Ovary (tissue), 3 donors: ENCODE results near the gene PRRC2C.
"Not testable (repeated sequence)": the region's sequence is repeated elsewhere in the genome, so short reads cannot be mapped to it uniquely, and the experiment has no call there.

Experiments used
- POLR2A ChIP-seq: fragments of 450-650 bp; IDR thresholded peaks from one replicate; pipeline ENCODE4 v1.6.1; 2017; ENCODE audit warnings: antibody characterized with exemption, mild to moderate bottlenecking, moderate library complexity
- TF ChIP-seq, protein P1 (sequence below), 3 donors: fragments of 450-650 bp in 2 of 3; fragments of 200-600 bp in 1 of 3; IDR thresholded peaks; one replicate each; pipeline versions ENCODE4 v1.5.1 to v1.8.0; 2016 to 2022; ENCODE audit warnings: antibody characterized with exemption in 3 of 3, mild to moderate bottlenecking in 1 of 3
- donor health status: DM: no; HTN: no; CAD: no.

DNA sequence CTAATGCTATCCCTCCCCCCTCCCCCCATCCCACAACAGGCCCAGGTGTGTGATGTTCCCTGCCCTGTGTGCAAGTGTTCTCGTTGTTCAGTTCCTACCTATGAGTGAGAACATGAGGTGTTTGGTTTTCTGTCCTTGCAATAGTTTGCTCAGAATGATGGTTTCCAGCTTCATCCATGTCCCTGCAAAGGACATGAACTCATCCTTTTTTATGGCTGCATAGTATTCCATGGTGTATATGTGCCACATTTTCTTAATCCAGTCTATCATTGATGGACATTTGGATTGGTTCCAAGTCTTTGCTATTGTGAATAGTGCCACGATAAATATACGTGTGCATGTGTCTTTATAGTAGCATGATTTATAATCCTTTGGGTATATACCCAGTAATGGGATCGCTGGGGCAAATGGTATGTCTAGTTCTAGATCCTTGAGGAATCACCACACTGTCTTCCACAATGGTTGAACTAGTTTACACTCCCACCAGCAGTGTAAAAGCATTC lies 65.3 kb downstream of the PRRC2C start:
- TF ChIP-seq, protein P1, sequence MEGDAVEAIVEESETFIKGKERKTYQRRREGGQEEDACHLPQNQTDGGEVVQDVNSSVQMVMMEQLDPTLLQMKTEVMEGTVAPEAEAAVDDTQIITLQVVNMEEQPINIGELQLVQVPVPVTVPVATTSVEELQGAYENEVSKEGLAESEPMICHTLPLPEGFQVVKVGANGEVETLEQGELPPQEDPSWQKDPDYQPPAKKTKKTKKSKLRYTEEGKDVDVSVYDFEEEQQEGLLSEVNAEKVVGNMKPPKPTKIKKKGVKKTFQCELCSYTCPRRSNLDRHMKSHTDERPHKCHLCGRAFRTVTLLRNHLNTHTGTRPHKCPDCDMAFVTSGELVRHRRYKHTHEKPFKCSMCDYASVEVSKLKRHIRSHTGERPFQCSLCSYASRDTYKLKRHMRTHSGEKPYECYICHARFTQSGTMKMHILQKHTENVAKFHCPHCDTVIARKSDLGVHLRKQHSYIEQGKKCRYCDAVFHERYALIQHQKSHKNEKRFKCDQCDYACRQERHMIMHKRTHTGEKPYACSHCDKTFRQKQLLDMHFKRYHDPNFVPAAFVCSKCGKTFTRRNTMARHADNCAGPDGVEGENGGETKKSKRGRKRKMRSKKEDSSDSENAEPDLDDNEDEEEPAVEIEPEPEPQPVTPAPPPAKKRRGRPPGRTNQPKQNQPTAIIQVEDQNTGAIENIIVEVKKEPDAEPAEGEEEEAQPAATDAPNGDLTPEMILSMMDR (IDR thresholded peaks at IDR 0.05): not testable (repeated sequence)
- TF ChIP-seq POLR2A: not testable (repeated sequence)
